Nephron progenitor cell (in vitro differentiated cells): ENCODE measurements around the gene MLF1.

ENCODE experiments used
- DNase-seq: peaks from one replicate; pipeline ENCODE4 v3.0.0; 2021
- H3K27ac Mint-ChIP-seq: 2 replicates; pipeline ENCODE4 v1.8.0; 2021; ENCODE audit warnings: mild to moderate bottlenecking, moderate library complexity, mixed read lengths
- H3K27me3 Mint-ChIP-seq: 2 replicates; pipeline ENCODE4 v1.8.0; 2021; ENCODE audit warnings: mild to moderate bottlenecking, low read depth, mixed read lengths; ENCODE audit not compliant: poor library complexity
- H3K36me3 Mint-ChIP-seq: 2 replicates; pipeline ENCODE4 v1.8.0; 2021; ENCODE audit warnings: low read depth, mixed read lengths
- H3K4me1 Mint-ChIP-seq: 2 replicates; pipeline ENCODE4 v1.8.0; 2021; ENCODE audit warnings: mixed read lengths
- H3K4me3 Mint-ChIP-seq: 2 replicates; pipeline ENCODE4 v1.8.0; 2021; ENCODE audit warnings: mild to moderate bottlenecking, moderate library complexity, mixed read lengths
- H3K9me3 Mint-ChIP-seq: 2 replicates; pipeline ENCODE4 v1.8.0; 2021; ENCODE audit warnings: mild to moderate bottlenecking, moderate library complexity, mixed read lengths
- TF ChIP-seq, protein P1 (sequence below): fragments of 200-600 bp; sonication (generic); IDR thresholded peaks from 2 replicates; pipeline ENCODE4 v1.5.0; 2021; ENCODE audit warnings: antibody characterized with exemption

Gene MLF1

DNA sequence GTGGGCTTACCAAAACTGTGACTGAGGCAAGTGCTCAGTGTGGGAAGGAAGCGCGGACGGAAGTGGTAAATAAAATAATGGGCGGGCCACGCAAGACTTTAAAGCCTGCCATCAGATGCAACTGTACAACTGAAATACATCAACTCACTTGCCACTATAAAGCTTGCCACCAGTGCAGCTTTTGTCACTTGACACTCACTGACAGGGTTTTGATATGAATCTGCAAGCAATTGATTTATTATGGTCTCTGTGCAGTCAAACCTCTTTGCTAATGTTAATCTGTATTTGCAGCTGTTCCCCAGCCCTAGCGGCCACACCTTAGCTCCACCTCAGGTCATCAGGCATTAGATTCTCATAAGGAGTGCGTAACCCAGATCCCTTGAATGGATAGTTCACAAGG lies 71.0 kb downstream of the MLF1 start:
- no peak overlapping the region for H3K27ac Mint-ChIP-seq
- no peak for DNase-seq
- TF ChIP-seq, protein P1, sequence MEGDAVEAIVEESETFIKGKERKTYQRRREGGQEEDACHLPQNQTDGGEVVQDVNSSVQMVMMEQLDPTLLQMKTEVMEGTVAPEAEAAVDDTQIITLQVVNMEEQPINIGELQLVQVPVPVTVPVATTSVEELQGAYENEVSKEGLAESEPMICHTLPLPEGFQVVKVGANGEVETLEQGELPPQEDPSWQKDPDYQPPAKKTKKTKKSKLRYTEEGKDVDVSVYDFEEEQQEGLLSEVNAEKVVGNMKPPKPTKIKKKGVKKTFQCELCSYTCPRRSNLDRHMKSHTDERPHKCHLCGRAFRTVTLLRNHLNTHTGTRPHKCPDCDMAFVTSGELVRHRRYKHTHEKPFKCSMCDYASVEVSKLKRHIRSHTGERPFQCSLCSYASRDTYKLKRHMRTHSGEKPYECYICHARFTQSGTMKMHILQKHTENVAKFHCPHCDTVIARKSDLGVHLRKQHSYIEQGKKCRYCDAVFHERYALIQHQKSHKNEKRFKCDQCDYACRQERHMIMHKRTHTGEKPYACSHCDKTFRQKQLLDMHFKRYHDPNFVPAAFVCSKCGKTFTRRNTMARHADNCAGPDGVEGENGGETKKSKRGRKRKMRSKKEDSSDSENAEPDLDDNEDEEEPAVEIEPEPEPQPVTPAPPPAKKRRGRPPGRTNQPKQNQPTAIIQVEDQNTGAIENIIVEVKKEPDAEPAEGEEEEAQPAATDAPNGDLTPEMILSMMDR, result no peak
- H3K9me3 Mint-ChIP-seq, result peaks cover 7% of the 10 kb centered on the region
- peaks cover 8% of the 10 kb centered on the region for H3K27me3 Mint-ChIP-seq
- peaks cover 23% of the 10 kb centered on the region for H3K4me1 Mint-ChIP-seq
- peaks cover 7% of the 10 kb centered on the region for H3K36me3 Mint-ChIP-seq
- H3K4me3 Mint-ChIP-seq, result no peak overlapping the region

DNA sequence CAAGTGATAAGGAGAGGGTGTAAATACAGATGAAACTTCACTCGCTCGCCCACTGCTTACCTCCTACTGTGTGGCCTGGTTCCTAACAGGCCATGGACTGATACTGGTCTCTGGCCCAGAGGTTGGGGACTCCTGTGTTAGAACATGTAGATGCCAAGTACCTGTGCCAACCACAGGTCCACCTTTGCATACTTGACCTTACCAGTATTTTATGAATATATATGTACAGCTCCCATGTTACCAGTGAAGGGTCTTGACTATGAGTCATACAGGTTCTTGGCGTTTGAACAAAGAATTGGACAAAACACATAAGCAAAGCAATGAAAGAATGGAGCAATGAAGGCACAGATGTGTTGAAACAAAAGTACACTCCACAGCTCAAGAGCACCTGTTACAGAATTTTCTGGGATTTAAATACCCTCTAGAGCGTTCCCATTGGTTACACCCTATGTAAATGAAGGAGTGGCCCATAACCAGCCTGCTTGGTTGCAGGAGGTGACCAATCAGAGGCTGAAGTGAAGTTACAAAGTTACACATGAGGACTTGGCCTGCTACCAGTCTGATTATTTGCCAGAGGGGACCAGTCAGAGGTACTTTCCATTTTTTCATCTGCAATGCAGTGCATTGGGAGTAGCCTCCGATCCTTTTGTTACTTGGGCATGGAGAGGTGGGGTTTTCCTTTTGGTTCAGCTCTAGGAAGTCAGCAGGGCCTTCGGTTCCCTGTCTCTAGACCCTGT lies 71.6 kb downstream of the MLF1 start:
- Mint-ChIP-seq H3K36me3 (peaks cover 12% of the 10 kb centered on the region), H3K4me3 (no peak overlapping the region), H3K9me3 (peaks cover 7% of the 10 kb centered on the region), H3K27me3 (peaks cover 8% of the 10 kb centered on the region), H3K27ac (no peak overlapping the region), H3K4me1 (peaks cover 23% of the 10 kb centered on the region)
- no peak for DNase-seq
- TF ChIP-seq, protein P1, result no peak

DNA sequence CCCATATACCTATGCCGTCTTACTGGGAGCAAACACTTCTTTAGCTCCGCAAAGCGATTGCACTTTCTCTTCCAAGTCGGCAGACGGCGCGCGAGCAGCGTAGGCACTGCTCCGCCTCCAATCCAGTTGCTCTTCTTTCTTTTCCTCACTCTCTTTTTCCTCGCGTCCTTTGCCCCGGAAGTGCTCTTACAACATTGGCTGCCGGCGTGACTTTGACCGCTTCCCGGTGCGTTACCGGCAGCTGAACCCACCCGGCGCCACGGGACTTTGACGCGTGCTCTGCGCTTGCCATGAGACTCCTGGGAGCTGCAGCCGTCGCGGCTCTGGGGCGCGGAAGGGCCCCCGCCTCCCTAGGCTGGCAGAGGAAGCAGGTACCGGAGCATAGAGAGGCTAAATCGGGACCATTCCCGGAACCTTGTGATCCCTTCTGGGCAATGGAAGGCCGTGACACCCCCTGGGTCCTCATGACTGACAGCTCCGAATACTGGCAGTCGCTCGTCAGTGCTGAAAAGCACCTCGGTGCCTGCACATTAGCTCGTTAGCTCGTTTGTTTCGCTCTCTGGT lies 73.4 kb downstream of the MLF1 start, which contains the start of gene GFM1:
Gene GFM1 (plus strand): TSS at position 183 of the 564 bp plus-strand sequence. CDS start 108 bp downstream, at position 291.
- H3K4me1 Mint-ChIP-seq, result peaks cover 23% of the 10 kb centered on the region
- H3K9me3 Mint-ChIP-seq, result peaks cover 7% of the 10 kb centered on the region
- peak within 1 kb of the TSS; percentile 96 for H3K27ac Mint-ChIP-seq
- H3K4me3 Mint-ChIP-seq, result peak within 1 kb of the TSS; percentile 97
- H3K36me3 Mint-ChIP-seq, result peaks cover 22% of the 10 kb centered on the region
- H3K27me3 Mint-ChIP-seq, result peaks cover 8% of the 10 kb centered on the region
- peak; percentile 84 for DNase-seq
- TF ChIP-seq, protein P1, result peak; percentile 89

DNA sequence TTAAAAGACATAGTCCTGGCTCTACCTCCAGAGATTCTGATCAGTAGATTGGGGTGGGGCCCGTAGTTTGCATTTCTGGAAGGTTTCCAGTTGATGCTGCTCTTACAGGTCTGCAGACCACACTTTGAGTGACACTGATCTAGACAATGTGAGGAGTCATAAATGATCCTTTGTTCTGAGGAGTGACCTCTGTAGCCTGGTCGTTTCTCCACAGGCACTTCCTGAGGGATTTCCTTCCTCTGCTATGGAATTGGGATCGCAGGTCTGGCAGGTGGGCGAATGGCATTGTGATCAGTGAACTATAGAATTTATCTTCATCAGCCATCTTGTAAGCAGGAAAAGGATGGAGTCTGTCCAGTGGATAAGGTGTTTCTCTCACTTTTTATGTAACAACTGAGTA lies 78.8 kb downstream of the MLF1 start:
- Mint-ChIP-seq H3K36me3 (peaks cover 34% of the 10 kb centered on the region), H3K27me3 (no peaks in the 10 kb centered on the region), H3K27ac (no peak overlapping the region), H3K4me3 (no peak overlapping the region), H3K9me3 (no peaks in the 10 kb centered on the region), H3K4me1 (peaks cover 17% of the 10 kb centered on the region)
- TF ChIP-seq, protein P1, result no peak
- DNase-seq, result no peak

DNA sequence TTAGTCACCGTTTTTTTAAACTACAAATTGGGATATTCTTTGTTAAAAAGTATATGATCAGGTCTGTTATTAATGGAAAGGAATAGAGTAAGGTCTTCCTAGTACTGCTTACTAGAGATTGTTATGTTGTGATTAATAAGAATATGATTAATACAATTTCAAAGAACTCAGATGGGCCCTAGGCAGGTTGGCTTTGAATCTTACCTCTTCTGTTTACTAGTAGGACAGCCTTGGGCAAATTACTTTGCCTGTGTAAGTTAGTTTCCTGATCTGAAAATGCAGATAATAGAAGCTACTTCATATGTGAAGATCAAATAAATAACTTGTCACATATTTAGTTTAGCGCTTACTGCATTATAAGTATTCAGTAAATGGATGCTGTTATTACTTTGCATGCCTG lies 80.2 kb downstream of the MLF1 start:
- DNase-seq, result no peak
- Mint-ChIP-seq H3K36me3 (peaks cover 38% of the 10 kb centered on the region), H3K27me3 (no peaks in the 10 kb centered on the region), H3K4me3 (no peak overlapping the region), H3K27ac (no peak overlapping the region), H3K9me3 (no peaks in the 10 kb centered on the region), H3K4me1 (peaks cover 3% of the 10 kb centered on the region)
- TF ChIP-seq, protein P1, result no peak
